HG03025 (cell line): ENCODE results near the gene SF1.

Experiments
- ATAC-seq: cut with Tn5 transposase; IDR thresholded peaks from one replicate; pipeline ENCODE4 v1.9.1; 2021; ENCODE audit warnings: mild to moderate bottlenecking, moderate library complexity; ENCODE audit not compliant: unreplicated experiment, low FRiP score

Gene SF1

GRCh38 chr11:64714666-64715065, 63.7 kb downstream of the SF1 start:
- no peak for ATAC-seq
